HUDEP-2 (cell line): ENCODE results near the gene FNDC10.
"Not testable (repeated sequence)": the region's sequence is repeated elsewhere in the genome, so short reads cannot be mapped to it uniquely, and the experiment has no call there.

Experiments
- DNase-seq, 76 experiments: peaks; one replicate each; lab custom pipeline; 2025; ENCODE audit not compliant: unreplicated experiment in 76 of 76; lab: John Stamatoyannopoulos, UW

The FNDC10 gene

DNA sequence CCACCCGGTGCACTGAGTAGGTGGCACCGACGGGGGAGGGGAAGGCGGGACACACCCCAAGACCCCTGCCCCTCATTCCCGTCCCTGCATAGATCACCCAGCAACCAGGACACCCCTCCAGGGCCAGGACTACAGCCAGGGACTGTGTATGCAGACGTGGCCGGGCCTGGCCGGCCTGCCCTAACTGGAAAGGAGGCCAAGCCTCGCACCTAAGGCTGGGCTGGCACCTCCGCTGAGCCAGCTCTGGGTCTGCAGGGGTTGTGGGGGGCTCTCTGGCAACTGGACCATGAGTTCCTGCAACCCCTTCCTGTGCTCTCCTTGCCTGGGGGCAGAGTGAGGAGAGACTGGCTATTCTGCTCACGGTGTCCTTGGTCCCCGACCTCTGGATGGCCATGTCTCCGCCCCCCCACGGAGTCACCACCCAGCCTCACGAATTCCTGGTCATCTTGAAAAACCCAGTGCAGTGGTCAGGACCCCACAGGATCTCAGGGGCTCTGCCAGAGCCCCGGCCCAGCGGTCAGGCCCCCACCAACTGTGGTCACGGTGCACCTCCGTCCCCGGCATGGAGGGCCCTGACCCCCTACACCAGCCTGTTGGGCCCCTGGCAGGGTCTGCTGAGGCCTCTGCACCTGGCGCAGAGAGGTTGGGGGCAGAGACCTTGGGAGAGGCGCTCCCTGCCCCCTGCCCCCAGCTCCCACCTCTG, 1.1 kb upstream of the FNDC10 start:
- no peak for DNase-seq

DNA sequence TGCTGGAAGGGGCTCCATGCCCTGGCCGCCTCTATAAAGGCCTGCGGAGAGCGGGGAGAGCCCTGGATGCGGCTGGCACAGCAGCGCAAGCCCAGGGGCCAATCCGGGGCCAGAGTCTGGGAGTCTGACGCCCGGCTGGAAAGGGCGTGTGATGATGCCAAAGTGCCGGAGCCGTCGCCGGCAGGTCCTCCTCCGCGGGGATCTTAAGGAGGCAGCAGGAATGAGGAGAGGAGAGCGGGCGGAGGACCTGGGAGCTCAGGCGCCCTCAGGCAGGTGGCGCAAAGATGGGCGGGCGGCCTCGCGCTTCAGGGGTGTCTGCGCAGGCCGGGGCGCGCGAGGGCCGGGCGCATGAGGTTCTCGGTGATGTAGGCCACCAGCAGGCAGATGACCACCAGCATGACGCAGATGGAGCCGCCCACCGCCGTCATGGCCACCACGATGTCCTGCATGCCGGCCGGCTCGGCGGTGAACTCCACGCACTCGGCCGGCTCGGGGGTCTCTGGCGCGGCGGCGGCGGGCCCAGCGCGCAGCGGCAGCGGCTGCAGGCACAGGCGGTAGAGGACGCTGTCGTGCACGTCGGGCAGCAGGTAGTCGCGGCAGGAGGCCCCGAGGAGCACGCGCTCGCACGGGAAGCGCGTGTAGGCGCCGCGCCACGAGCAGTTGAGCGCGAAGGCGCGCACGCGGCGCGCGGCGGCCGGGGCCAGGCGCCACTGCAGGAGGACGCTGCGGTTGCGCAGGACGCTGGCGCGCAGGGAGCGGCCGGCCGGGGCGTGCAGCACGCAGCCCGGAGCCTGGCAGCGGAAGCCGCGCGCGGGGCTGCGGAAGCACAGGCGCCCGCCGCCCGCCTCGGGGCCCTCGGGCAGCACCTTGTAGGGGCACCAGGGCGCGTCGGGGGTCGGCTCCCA, 653 bp downstream of the FNDC10 start:
- DNase-seq: peak in 1 of 76 experiments; percentile 12

DNA sequence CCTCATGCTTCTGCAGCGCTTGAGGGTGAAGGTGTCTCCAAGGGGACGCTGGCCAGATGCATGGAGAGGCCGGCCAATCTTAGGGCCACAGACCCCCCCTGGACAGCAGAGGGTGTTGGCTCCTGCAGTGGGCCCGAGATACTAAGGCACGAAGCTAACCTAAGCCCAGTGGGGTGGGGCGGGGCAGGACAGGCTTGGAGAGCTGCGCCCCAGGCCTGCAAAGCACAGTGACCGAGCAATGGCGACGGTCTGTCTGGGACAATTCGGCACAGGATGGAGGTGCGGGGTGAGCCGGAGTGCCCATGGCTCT, 1.3 kb downstream of the FNDC10 start:
- no peak for DNase-seq

DNA sequence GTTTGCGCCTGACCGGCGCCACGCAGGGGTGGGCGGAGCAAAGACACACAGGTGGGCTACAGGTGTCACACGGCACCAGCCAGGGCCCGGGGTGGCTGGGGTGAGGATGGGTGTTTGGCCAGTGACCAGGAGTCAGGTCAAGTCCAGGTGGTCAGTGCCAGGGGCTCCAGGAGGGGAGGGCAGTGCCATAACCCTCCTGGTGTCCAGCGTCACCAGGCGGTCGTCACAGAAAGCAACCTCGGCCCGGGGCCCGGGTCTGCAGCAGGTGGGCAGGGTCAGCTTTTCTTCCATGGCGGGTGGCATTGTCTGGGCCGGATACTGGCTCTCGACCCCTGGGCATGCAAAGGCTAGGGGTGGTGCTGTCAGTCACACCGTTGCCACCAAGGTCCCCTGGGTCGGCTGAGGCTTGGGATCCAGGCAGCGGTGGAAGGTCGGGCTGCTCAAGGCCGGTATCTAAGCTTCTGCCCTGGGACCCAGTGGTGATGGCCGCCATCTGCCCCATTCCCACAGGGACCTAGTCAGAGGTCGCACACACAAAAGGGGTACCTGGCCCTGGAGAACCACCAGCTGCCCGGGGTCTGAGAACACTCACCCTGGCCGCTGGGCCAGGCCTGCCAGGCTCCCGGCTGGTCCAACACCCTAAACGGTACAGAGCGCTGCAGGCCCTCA, 1.8 kb downstream of the FNDC10 start:
- DNase-seq: no peak

DNA sequence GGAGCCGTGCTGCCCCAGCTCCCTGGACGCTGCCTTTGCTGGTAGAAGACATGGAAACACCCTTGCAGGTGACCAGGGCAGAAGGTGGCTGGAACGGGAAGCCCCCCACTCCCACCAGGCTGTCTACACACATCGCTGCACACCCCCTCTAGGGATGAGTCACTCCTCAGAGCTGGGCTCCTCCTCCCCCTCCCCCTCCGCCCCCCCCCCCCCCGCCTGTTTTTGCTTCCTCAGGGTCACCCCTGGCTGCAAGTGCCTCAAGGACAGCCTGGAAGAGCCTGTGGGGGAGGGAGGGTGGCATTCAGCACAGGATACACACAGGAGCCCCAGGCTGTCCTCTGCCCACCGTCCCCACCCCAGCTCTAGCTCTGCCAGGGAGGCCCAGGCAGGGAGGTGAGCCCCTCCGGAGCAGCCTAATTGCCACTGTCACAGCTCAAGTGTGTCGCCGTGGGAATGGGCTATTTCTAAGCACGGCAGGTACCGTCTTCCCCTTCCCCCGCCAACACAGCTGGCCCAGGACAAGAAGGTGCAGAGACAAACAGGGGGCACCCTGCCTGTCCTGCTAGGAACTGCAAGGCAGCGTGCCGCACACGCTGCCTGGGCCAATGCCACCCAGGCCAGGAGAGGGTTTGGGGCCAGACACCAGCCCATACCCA, 2.5 kb downstream of the FNDC10 start:
- DNase-seq: peak in 5 of 76 experiments; percentile 2 to 22 (median 10)

DNA sequence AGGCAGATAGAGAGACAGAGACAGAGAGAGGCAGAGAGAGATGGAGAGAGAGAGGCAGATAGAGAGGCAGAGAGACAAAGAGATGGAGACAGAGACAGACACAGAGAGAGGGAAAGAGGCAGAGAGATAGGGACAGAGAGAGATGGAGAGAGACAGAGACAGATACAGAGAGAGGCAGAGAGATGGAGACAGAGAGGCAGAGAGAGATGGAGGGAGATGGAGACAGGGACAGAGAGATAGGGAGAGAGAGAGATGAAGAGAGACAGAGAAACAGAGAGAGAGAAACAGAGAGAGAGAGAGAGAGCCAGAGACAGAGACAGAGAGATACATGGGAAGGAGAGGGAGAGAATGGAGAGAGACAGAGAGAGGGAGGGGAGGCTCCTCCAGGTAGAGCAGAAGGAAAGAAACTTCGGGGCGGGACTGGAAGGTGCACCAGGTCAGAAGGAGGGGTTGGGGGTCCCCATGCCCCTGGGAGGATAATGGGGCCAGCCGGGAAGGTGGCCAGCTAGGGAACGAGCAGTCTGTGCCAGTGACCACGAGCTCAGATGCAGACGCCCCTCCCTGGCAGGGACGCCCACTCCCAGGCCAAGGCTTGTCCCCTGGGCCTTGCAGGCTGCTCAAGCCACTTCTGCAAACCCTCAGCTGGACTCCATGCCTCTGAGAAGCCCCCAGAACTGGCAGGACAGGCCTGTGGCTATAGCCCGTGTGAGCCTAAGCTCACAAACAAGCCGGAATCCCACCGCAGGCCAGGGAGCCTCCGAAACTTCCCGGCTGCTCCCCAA, 3.3 kb downstream of the FNDC10 start:
- DNase-seq: no peak

DNA sequence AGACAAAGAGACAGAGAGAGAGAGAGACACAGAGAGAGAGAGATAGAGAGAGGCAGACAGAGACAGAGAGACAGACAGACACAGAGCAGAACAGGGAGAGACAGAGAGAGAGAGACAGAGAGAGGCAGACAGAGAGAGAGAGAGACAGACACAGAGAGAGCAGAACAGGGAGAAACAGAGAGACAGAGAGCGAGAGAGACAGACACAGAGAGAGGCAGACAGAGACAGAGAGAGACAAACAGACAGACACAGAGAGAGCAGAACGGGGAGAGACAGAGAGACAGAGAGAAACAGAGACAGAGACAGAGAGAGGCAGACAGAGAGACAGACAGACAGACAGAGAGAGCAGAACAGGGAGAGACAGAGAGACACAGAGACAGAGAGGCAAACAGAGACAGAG, 4.6 kb downstream of the FNDC10 start:
- not testable (repeated sequence) for DNase-seq

DNA sequence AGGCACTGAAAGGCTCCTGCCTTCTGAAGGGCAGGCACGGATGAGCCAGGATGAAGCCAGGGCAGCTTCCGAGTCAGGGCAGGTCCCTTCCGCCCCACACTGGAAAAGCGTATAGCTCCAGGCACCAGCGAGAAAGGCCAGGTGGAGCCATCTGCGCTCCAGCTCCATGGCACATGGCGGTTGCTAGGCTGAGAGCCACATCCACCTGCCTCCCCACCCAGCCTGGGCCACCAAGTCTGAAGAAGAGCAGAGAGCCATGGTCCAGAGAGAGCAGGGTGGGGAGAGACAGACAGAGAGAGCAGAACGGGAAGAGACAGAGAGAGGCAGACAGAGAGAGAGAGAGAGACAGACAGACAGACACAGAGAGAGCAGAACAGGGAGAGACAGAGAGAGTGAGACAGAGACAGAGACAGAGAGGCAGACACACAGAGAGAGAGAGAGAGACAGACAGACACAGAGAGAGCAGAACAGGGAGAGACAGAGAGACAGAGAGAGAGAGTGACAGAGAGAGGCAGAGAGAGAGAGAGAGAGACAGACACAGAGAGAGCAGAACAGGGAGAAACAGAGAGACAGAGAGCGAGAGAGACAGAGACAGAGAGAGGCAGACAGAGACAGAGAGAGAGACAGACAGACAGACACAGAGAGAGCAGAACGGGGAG, 5.2 kb downstream of the FNDC10 start:
- DNase-seq: no peak

DNA sequence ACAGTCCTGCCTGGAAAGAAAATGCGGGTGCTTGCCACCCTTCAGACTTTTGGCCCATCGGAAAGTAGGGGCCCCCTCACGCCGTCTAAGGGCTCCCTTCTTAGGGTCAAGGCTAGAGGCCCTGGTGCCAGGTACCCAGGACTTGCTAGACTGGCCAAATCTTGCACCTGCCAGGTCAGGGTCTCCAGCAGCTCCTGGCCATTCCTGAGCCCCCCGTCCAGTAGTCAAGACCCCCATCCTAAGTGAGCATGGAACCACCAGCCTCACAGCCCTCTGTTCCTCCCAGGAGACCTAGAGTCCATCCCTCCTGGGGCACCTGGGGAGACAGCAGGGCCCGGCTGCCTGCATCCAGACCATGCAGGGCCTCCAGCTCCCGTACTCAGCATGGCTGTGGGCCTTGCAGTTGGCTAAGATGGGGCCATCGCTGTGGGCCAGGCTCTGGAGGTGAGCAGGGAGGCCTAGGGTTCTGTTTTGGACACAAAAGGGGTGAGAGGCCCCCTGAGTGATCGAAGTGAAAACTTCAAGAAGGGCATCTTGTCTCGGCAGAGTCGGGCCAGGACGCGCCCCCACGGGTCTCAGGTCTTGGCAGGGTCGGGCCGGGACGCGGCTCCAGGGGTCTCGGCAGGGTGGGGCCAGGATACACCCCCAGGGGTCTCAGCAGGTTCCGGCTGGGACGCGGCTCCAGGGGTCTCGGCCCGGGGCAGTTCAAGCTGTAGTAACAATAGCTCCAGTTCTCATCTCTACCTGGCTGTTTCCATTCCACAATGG, 5.9 kb downstream of the FNDC10 start:
- no peak for DNase-seq

DNA sequence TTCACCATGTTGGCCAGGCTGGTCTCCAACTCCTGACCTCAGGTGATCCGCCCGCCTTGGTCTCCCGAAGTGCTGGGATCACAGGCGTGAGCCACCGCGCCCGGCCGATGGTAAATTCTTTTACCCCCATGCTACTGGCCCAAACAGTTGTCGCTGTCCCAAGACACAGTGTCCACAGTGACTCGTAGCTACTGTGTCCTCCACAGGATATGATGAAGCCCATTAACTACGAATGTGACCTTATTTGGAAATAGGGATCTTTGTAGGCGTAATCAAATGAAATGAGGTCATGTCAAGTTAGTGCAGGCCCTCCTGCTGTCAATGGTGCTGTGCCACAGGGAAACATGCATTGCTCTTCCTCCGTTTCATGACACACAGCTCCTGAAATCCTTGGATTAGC, 8.5 kb downstream of the FNDC10 start:
- no peak for DNase-seq

DNA sequence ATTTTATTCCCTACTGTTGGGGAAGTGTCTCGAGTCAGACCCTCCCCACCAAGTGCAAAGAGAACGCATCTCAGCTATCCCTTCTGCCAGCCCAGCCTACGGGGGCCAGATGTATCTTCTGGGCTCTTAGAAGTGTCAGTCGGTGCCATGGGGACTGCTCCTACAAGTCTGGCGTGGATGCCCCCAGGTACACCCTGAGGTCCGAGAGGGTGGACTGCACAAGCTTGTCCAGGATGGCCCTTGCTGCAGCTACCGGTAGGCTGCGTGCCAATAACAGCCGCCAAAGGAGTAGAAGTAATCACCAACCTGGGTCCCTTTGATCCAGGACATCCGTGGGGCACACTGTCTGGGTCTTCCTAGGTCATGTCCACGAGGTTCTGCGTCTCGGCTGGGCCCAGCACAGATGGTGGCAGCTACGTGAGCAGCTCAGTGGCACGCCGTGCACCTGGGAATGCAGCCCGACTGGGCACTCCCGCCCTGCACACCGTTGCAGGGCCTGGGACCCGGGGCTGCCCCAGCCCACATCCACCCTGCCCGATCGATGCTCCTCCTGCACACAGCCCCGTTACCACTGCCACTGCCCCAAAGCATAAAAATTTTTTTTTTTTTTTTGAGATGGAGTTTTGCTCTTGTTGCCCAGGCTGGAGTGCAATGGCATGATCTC, 16.5 kb downstream of the FNDC10 start:
- DNase-seq: no peak

DNA sequence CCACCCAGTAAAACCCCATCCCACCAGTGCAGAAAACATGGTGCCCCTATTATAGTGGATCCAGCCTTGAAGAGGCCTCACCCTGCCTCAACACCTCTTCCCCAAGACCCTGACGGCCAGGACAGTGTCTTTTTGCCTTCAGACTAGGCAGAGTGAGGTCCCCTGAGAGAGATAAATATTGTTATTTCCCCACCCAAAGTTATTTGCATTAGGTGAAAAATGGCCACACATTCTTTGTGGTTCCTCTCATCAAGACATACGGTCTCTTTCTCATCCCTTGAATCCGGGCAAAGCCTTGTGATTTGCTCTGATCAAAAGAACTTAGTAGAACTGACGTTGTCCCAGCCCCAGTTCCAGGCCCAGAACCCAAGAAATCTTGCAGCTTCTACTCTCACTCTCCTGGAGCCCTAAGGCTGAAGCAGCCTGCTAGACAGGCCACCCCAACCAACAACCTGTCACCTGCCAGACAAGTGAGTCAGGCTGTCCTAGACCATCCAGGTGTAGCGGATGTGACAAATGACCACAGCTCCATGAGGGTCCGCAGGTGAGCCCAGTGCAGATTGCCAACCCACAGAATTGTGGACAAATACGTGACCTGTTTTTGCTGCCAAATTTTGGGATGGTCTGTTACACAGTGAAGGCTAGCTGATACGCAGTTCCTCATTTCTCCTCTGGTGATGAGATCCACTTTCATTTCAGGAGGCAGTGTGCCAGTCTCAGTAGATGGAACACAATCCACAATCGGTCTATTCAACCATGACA, 17.2 kb downstream of the FNDC10 start:
- no peak for DNase-seq

DNA sequence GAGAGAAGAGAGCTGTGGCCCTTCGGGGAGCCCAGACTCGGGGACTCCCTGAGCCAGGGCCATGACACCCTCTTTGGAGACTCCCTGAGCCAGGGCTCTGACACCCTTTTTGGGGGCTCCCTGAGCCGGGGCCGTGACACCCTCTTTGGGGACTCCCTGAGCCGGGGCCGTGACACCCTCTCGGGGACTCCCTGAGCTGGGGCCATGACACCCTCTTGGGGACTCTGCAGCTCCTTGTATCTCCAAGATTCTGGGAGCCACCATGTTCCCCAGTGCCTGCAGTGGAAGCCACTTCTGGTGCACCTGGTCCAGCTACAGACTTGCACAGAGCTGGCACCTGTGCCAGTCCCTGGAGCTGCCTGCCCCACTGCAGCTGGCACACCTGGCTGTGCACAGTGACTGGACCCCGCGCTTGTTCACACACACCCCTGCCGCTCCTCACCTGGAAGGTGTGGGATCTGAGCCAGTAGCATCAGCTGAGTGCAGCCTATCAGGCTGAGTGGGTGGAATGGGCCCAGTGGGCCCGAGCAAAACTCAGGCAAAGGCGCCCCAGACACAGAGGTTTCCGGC, 21.5 kb downstream of the FNDC10 start:
- DNase-seq: no peak

DNA sequence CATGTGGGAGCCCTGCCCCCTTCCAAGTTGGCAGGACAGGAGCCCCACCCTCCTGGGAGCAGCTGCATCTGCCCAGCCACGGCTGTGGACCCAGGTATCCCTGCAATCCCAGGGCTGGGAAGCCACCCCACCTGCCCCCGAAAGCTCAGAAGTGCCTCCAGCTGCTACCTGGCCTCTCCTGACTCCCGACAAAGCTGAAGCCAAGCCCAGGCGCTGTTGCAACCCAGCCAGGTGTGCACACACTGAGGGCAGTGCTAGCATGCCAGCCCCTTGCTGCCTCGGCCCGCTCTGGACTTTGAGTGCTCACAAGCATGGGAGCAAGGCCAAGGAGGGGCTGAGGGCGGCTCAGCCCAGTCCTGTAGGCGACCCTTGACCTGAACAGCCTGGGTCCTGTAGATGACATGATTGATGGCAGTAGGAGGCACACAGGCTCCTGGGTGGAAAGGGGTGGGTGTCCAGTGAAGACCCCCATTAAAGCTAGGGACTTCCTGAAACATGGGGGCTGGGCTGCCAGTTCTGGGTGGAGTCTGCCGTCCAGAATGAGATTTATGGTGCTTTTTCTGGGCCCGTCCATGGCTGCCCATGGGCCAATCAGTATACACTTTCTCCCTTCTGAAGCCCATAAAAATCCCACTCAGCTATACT, 22.4 kb downstream of the FNDC10 start:
- DNase-seq: peak in 1 of 76 experiments; percentile 4

DNA sequence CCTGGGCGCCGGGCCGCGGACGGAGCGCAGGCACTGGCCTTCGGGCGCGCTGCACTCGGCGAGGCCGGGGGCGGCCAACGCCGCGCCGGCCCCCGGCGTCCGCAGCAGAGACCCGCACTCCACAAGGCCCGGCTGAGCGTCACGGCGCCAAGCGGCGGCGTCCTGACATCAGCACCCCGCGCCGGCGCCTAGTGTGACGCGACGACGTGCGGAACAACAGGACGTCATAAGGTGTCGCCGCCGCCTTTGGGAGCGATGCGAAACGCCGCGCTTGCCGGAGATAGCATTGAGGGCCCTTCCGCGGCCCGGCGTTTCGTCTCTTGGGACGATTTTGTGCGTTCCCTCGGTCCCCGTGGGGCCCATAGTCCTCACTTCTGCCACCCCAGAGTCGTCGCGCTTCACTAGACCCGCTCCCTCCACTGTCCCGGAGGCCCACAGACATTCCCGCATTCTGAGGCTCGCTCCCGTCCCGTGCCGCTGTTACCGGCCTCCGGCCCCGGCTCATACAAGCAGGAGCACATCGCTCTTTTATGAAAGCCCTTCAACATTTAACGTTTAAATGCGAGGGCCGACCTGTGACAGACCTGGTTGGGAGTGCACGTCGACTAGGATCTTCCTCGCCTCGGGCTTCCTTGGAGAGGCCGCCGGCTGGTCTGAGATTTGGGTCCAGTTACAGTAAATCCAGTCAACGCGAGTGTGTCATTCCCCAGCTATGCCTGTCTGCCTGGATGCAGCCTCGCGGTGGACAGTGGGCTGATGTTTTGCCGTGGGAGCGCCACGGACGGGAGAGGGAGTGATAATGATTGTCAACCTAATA, 25.0 kb downstream of the FNDC10 start, which contains the start of gene SSU72:
TSS of gene SSU72 (minus strand) at position 143 of the 817 bp plus-strand sequence. CDS start 306 bp downstream, outside the sequence.
- DNase-seq: peak in 74 of 76 experiments; percentile 33 to 91 (median 81)
